Dermis blood vessel endothelial cell (primary cell): Measurements from ENCODE around the gene ZCCHC14. TPM values are rescaled to one million over a fixed set of nuclear protein-coding genes. Genes with fewer than 3 reads are reported as not detected.
"Not testable (repeated sequence)": the region's sequence is repeated elsewhere in the genome, so short reads cannot be mapped to it uniquely, and the experiment has no call there.

Source experiments
- DNase-seq: peaks from one replicate; pipeline ENCODE4 v3.0.0; 2010
- total RNA-seq: library from RNA; depleted of rRNA; stranded (reverse); fragments of >200 nt; gene quantifications from 2 replicates; pipeline ENCODE4 v1.2.3, GENCODE V29; 2014

The ZCCHC14 gene
- total RNA-seq, 1 donor from 2014 or later = 7.5 TPM

GRCh38 chr16:87497023-87497766, 4.4 kb upstream of the ZCCHC14 start:
- DNase-seq = not testable (repeated sequence)

DNA sequence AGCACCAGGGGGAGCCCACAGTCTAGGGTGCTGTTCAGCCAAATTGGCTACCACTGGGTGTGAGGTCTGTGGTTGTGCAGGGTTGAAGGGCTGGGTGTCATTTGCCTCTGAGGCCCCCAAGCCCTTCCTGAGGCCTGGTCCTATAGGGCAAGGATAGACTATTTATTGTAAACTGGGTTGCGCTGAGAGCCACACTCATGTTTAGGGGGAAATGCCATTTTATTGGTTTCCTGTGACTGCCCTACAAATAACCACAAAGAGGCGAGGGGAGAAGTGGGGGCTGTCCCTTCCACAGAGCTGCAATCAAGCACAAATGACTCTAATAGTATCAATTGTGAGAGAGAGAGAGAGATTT, 3.6 kb upstream of the ZCCHC14 start:
- no peak for DNase-seq

DNA sequence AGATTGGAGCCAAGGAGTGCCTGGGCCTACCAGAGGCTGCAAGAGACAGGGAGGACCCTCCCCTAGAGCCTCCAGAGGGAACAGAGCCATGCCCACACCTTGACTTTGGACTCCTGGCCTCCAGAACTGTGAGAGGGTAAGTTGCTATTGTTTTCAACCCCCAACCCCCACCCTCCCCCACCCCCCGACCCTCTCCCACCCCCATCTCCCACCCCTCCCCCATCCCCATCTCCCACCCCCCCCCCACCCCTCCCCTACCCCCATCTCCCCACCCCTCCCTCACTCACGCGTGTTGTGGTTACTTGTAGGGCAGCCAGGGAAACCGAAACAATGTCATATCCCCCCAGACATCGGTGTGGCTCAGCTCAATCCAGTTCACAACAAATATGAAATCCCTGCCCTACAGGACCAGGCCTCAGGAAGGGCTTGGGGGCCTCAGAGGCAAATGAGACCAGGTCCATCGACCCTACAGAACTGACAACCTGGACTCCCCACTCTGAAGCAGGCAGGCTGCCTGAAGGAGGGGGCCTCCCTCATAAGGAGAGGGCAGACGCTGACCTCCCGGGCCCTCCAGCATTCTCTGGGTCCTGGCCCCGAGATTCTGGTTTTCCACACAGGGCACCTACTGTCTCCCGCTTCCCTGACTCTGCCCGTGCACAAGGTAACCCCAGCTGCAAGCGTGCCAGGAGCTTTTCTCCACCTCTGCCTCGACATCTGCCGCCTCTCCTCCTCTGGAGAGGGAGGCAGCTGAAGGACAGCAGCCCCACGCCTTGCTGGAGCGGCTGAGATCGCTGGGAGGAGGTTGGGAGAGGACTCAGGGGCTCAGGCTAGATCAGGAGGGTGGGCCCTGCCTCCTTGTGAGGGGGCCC, 3.0 kb upstream of the ZCCHC14 start:
- DNase-seq = no peak

DNA sequence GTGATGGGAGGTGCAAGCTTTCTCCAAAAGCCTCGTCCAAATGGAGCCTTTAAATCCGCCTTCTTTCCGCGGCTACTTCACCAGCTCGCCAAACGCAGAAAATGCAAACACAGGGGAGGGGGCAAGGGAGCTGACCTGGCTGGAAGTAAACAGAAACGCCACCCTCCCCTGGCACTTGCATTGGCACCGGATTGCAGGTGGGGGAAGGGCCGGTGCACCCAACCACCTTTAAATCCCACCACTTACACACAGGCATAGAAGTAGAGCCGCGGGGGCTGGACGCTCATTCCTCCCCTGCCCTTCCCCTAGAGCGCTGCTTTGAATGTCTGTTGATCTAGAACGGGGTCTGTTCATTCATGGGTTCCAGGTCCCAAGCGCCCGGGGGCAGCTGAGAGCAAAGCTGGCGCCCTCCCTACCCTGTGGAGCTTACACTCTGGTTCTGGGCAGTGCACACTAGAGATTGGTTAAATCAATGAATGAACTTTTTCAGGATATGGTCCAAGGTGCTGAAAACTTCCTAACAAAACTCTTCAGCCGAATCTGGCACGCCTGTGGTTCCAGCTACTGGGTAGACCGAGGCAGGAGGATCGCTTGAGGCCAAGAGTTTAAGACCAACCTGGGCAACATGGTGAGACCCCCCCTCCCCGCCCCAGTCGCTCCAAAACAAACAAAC, 920 bp upstream of the ZCCHC14 start:
- peak; percentile 33 for DNase-seq

GRCh38 chr16:87492291-87492630, 563 bp downstream of the ZCCHC14 start:
- no peak for DNase-seq

- peak; percentile 56 for DNase-seq
Measured at GRCh38 chr16:87491522-87492290, 1.1 kb downstream of the ZCCHC14 start.

DNA sequence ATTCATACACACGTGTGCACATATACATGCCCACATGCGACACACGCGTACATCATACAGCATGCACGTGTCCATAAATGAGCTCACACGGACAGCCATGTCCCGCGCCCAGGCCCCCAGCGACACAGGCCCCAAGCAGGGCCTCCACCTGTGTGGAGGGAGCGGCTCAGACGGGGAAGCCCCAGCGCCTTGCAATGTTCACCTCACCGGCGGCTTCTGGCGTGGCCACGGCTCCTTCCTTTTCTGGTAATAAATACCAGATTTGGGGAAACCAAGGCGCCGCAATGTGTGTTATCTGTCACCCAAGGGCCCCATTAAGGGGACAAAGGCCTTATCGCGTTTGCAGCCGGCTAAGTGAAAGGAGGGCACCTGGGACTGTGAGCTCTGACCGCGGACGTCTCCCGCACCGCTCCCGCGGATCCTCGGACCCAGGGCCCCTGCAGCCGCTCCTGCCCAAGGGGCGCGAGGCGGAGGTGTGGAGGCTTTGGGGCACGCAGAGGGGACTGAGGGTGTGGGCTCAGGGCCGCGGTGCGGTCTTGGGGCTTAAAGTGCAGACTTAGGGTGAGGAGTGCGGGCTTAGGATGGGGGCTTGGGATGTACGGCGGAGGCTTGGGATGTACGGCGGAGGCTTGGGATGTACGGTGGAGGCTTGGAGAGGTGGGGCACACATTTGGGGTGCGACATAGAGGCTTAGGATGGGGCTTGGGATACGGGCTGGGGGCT, 1.9 kb downstream of the ZCCHC14 start:
- peak; percentile 27 for DNase-seq

DNA sequence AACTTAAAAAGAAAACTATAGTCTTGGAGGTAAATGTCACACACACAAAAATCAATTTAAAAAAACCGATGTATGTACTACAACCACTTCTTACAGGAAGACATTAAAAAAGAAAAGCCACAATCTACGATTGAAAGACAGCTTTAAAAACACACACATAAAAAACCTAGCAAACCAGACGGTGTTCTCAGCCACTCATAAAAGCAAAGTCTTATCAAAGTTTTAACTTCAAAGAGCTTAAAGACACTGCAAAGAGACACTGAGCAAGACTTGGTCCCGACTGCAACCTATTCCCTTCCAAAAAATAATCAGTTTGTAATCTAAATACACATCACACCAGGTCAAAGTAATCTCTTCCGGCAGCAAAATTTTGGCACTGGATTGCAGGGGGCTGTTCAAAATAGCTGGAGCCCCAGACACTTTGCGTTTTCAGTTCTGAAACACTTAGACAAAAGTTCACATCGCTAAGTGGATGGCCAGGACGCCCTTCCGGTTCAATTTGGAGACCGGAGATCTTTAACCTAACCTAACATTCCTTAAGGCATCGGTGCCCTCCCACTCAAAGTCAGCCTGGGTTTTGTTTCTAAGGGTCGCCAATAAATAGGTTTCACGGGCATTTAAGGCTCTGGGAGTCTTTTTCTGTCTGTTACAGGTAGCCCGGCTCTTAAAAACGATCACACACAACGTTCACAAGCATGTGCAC, 2.6 kb downstream of the ZCCHC14 start:
- DNase-seq = no peak

DNA sequence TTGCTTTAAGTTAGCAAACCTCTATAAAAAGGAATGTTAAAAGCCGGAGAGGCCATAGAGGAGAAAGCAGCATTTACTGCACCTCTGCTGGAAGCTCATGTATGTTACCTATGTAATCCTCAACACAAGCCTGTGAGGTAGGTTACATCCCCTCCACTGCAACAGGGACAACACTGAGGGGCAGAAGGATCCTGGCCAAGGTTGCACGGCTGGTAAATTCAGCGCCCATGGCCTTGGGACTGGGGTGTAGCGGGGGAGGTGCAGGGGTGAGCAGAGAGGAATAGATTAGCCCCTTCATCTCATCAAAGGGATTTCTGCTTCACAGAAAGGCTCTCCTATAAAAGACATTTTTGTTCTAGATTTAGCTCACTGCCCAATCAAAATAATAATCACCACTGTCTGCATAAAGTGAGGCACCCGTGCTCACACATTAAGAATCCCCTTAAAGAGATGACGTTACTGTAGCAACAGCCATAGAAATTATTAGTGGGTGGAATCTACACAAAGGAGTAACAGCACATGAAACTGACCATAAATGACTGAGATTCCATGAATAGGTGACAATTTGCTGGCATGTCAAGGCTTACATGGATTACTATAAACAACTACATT, 3.3 kb downstream of the ZCCHC14 start:
- DNase-seq = no peak

DNA sequence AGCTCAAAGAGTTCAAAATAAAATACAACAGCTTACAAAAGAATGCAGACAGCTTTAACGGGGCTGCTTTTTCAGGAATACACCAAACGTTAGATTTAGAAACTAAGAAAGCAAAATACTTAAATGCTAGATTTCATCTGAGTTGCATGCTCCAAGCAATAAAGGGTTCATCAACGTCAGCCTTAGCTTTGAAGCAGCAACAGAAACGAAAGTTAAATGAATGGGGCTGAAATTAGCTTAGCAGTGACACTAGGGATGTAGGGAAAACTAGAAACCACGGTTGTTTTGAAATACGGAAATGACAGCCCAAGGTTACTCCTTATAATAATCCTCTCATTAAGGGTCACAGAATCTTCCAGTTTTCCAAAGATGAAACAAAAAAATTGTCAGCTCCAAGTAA, 3.9 kb downstream of the ZCCHC14 start:
- not testable (repeated sequence) for DNase-seq

DNA sequence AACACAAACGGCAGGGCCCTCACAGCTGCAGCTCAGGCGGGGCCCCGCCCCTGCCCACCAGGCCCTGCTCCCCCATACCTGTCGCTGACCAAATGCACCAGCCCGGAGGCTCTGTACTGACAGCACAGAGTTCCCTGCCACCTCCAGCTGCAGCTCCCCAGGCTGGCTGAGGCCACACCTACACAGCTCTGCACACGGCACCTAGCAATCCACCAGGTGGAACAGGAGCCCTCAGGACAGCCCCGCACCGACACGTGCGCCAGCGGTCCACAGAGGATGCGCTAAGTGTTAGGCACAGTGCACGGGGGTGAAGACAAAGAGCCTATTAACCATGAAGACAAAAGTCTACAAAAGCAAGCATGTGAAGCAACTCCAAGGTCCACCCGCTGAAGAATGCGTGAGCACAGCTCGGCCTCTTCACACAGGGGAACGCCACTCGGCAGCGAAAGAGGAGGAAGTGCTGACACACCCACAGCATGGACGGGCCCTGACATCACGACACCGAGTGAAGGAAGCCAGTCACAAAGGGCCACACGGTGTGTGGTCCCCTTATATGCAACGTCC, 5.4 kb downstream of the ZCCHC14 start:
- DNase-seq = peak; percentile 28

DNA sequence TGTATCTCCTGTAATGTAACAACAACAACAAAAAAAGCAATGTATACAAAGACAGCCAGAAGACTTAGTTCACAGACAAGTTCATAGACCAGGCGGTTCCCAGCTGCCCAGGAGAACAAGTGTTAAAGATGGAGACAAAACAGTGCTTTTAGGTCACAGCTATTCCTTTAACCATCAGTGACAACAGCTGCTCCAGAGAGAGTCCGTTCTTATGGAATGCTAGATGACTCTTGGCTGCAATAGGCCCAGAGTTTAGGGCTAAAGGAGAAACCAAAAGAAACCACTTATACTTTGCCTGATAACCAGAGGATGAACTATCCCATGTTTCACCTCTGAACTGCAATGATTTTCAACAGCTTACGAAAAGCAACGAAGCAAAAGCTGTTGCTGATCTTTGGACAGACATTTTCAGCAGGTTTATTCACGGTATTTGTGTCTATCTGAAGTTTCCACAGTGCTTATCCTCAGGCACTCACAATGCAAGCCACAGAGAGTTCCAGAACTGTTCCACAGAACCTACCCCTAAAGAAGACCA, 6.0 kb downstream of the ZCCHC14 start:
- DNase-seq = no peak

GRCh38 chr16:87486282-87486681, 6.5 kb downstream of the ZCCHC14 start:
- DNase-seq = no peak

GRCh38 chr16:87485792-87486191, 7.0 kb downstream of the ZCCHC14 start:
- DNase-seq = not testable (repeated sequence)

DNA sequence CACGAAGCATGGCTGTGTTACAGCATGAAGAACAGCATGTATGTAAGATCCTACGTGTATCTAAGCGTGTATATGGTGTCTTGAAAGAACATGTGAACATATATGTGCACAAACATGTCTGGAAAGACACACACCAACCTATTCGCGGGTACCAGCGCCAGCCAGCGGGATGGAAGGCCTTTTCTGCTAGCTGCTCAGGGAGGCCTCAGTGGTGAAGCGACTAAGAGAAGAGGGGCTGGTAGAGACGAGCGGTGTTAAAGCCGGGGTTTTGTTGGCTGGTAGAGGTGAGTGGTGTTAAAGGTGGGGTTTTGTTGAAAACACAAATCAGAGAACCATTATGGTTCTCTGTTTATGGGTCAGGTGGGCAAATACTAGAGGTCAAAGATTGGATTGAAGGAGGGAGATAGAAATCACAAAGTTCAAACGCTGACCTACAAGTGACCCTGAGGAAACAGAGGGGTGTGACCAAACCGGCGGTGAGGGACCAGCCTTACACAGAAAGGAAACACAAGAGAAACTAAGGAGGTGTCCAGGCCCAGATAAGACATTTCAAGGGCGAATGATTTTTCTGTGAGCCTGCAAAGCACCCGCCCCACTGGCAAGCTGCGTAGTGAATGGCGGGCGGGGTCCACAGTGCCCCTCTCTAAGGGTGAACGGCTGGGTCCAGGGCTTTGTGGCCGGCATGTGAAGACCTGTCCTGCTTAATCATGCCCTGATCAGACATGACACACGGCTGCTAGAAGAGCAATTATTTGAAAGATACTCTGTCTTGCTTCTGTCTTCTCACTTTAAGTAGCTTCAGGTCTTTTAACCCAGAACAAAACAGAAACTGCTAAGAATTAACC, 8.1 kb downstream of the ZCCHC14 start:
- no peak for DNase-seq

DNA sequence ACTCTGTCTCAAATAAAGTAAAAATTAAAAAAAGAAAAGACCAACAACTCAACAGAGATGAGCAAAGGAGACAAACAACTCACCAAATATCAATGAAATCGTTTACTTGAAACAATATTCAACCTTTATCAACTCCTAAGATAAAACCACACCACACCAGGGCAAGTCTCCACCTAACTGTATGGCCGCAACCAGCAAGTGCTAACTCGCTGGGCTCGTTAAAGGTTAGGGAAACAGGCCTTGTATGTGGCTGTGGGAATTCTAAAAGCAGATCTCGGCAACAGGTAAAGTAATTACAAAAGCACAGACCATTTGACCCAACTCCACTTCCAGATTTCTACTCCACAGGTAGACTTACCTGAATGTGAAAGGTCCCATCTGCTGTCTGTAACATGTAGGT, 9.3 kb downstream of the ZCCHC14 start:
- DNase-seq = no peak

DNA sequence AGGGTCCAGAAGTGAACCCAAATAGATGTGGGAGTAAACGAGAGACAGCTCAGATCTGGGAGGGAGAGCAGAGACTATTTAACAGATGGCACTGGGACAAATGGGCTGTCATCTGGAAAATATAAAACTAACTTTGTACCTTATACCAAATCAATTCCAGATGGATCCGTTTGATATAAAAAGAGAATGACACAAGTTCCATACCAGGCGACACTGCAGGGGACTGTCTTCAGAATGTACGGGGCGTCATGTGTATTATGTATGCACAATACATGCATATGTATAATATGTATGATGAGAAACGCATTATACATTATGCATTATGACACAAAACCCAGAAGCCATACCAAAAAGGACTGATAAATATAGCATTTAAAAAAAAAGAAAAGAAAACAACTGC, 10.2 kb downstream of the ZCCHC14 start:
- not testable (repeated sequence) for DNase-seq

GRCh38 chr16:87482266-87482665, 10.6 kb downstream of the ZCCHC14 start:
- DNase-seq = no peak

- DNase-seq = not testable (repeated sequence)
Measured at GRCh38 chr16:87481711-87482110, 11.1 kb downstream of the ZCCHC14 start.
